Measurements from ENCODE around the gene LYRM4. TPM values are rescaled to one million over a fixed set of nuclear protein-coding genes. Genes with fewer than 3 reads are reported as not detected.

LYRM4 gene
- total RNA-seq, 1 donor from 2014 or later, result 19.2 TPM

DNA sequence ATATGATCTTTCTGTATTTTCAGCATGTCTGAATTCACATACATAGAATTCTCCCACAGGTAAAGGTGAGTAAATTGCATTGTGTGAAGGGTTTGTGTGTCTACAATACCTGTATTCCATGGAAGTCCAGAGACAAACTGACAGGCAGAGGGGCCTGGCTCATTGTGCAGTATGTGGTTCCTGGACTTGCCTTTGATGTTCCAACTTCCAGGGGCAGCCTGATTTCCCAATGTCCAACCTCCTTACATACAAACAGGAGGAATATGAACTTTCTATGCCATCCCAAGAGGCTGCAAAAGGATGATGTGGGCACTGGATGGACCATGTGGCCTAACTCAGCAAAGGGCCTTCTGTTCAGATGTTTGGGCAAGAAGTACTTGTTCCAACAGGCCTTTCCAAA, 58.5 kb downstream of the LYRM4 start:
- Histone ChIP-seq H3K4me1 (peaks cover 38% of the 10 kb centered on the region), H3K9me3 (no peaks in the 10 kb centered on the region), H3K36me3 (no peaks in the 10 kb centered on the region), H3K27ac (no peak overlapping the region), H3K4me3 (no peak overlapping the region), H3K27me3 (no peaks in the 10 kb centered on the region)
- DNase-seq (ENCODE audit: extremely low spot score in 2 of 2), result no peak
- intact Hi-C loops (cut with DNase I), result no loop called here
- TF ChIP-seq CTCF (IDR thresholded peaks at IDR 0.05), result no peak
- no peak for TF ChIP-seq POLR2A (IDR thresholded peaks at IDR 0.05)
- TF ChIP-seq POLR2AphosphoS5 (IDR thresholded peaks at IDR 0.05; ENCODE audit: insufficient read depth in 1 of 2, low read depth in 1 of 2), result no peak

- no peaks in the 10 kb centered on the region for H3K36me3 ChIP-seq
- TF ChIP-seq POLR2AphosphoS5 (IDR thresholded peaks at IDR 0.05; ENCODE audit: insufficient read depth in 1 of 2, low read depth in 1 of 2) (no peak), CTCF (IDR thresholded peaks at IDR 0.05) (no peak), POLR2A (IDR thresholded peaks at IDR 0.05) (no peak)
- H3K4me1 ChIP-seq, result peaks cover 37% of the 10 kb centered on the region
- intact Hi-C loops (cut with DNase I), result no loop called here
- H3K27ac ChIP-seq, result no peak overlapping the region
- H3K4me3 ChIP-seq, result no peak overlapping the region
- no peaks in the 10 kb centered on the region for H3K27me3 ChIP-seq
- H3K9me3 ChIP-seq, result no peaks in the 10 kb centered on the region
- no peak for DNase-seq (ENCODE audit: extremely low spot score in 2 of 2)
These were observed 59.5 kb downstream of the LYRM4 start for GRCh38 chr6:5201271-5201670.

DNA sequence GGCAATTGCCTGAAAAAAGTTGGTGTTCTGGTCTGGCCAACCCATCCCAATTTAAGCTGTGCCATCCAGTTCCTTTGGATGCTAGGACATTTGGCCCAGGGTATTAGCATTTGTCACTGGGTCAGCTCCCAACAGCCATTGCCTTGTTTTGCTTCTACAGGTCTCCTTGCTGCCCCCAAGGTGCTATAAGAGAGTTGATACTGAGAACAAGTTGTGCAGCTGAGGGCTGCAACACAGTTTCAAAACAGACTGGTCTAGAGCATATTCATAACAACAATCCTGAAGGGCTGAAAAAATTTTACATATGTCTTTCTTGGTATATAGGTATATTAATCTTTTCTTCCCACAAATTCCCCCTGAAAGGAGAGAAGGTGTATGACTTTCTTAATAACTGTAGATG, 61.0 kb downstream of the LYRM4 start:
- H3K9me3 ChIP-seq, result no peaks in the 10 kb centered on the region
- no peaks in the 10 kb centered on the region for H3K36me3 ChIP-seq
- H3K4me1 ChIP-seq, result peaks cover 21% of the 10 kb centered on the region
- intact Hi-C loops (cut with DNase I), result no loop called here
- H3K4me3 ChIP-seq, result no peak overlapping the region
- H3K27me3 ChIP-seq, result no peaks in the 10 kb centered on the region
- no peak for DNase-seq (ENCODE audit: extremely low spot score in 2 of 2)
- no peak overlapping the region for H3K27ac ChIP-seq
- TF ChIP-seq POLR2A (IDR thresholded peaks at IDR 0.05) (no peak), POLR2AphosphoS5 (IDR thresholded peaks at IDR 0.05; ENCODE audit: insufficient read depth in 1 of 2, low read depth in 1 of 2) (no peak), CTCF (IDR thresholded peaks at IDR 0.05) (no peak)

GRCh38 chr6:5199283-5199682, 61.5 kb downstream of the LYRM4 start:
- no peaks in the 10 kb centered on the region for H3K9me3 ChIP-seq
- H3K27ac ChIP-seq, result no peak overlapping the region
- TF ChIP-seq POLR2AphosphoS5 (IDR thresholded peaks at IDR 0.05; ENCODE audit: insufficient read depth in 1 of 2, low read depth in 1 of 2), result no peak
- no peak for TF ChIP-seq CTCF (IDR thresholded peaks at IDR 0.05)
- TF ChIP-seq POLR2A (IDR thresholded peaks at IDR 0.05), result no peak
- peaks cover 17% of the 10 kb centered on the region for H3K4me1 ChIP-seq
- H3K27me3 ChIP-seq, result no peaks in the 10 kb centered on the region
- no peak for DNase-seq (ENCODE audit: extremely low spot score in 2 of 2)
- intact Hi-C loops (cut with DNase I), result no loop called here
- no peaks in the 10 kb centered on the region for H3K36me3 ChIP-seq
- no peak overlapping the region for H3K4me3 ChIP-seq

- intact Hi-C loops (cut with DNase I), result no loop called here
- no peaks in the 10 kb centered on the region for H3K36me3 ChIP-seq
These were observed 63.7 kb downstream of the LYRM4 start for GRCh38 chr6:5197084-5197483.

More at GRCh38 chr6:5197084-5197483, 63.7 kb downstream of the LYRM4 start:
- Histone ChIP-seq H3K9me3 (no peaks in the 10 kb centered on the region), H3K4me1 (peaks cover under 1% of the 10 kb centered on the region), H3K27me3 (no peaks in the 10 kb centered on the region), H3K4me3 (no peak overlapping the region), H3K27ac (no peak overlapping the region)
- no peak for DNase-seq (ENCODE audit: extremely low spot score in 2 of 2)
- no peak for TF ChIP-seq CTCF (IDR thresholded peaks at IDR 0.05)
- TF ChIP-seq POLR2AphosphoS5 (IDR thresholded peaks at IDR 0.05; ENCODE audit: insufficient read depth in 1 of 2, low read depth in 1 of 2), result no peak
